Breast epithelium (tissue), 3 donors: ENCODE measurements around the gene ZNF416.
A peak's percentile ranks its signal among the peaks of the same experiment; 100 is the strongest.

Experiments used
- POLR2A ChIP-seq: fragments of 450-650 bp; IDR thresholded peaks from one replicate; pipeline ENCODE4 v1.6.1; 2016; ENCODE audit warnings: antibody characterized with exemption, mild to moderate bottlenecking, moderate library complexity
- POLR2AphosphoS5 ChIP-seq, 3 donors: sonication (generic); formaldehyde crosslinking; IDR thresholded peaks; one replicate each; pipeline ENCODE4 v1.6.1; 2017; ENCODE audit warnings: antibody characterized with exemption in 3 of 3
- TF ChIP-seq, protein P1 (sequence below), 3 donors: fragments of 450-650 bp; IDR thresholded peaks; one replicate each; pipeline ENCODE4 v1.5.1; 2016 to 2017; ENCODE audit warnings: antibody characterized with exemption in 3 of 3, mild to moderate bottlenecking in 3 of 3, moderate library complexity in 3 of 3

DNA sequence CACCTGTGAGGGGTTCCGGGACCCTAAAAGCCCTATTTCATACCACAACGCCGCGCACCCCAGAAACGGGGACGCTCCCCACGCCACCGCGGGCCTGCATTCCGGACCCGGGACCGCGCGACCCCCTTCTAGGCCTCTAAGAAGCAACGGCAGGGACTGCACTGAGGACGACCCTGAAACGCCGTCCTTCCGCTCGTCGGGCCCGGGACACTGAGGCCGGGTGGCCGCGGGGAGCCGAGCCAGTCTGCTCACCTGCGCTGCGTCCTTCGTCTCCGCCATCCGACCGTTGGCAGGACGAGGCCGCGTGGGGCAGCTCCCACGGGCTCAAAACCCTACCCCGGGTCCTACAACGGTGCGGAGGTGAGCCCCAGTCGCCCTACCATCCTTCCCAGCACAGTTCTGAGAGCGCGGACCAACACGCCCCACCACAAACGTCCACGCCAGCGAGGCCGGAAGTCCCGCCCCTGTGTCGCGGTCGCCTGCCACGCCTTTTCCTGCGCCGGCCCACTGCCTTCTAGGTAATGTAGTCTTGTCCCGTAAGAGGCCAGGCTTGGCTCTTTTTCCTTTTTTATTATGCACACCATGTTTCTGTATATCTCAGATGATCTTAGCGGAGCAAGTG lies 19.2 kb downstream of the ZNF416 start, which contains the start of gene ZNF550:
- TF ChIP-seq, protein P1, sequence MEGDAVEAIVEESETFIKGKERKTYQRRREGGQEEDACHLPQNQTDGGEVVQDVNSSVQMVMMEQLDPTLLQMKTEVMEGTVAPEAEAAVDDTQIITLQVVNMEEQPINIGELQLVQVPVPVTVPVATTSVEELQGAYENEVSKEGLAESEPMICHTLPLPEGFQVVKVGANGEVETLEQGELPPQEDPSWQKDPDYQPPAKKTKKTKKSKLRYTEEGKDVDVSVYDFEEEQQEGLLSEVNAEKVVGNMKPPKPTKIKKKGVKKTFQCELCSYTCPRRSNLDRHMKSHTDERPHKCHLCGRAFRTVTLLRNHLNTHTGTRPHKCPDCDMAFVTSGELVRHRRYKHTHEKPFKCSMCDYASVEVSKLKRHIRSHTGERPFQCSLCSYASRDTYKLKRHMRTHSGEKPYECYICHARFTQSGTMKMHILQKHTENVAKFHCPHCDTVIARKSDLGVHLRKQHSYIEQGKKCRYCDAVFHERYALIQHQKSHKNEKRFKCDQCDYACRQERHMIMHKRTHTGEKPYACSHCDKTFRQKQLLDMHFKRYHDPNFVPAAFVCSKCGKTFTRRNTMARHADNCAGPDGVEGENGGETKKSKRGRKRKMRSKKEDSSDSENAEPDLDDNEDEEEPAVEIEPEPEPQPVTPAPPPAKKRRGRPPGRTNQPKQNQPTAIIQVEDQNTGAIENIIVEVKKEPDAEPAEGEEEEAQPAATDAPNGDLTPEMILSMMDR (IDR thresholded peaks at IDR 0.05): no peak
- peak; percentile 38 to 83 (median 66) for TF ChIP-seq POLR2AphosphoS5 (IDR thresholded peaks at IDR 0.05)
- peak; percentile 19 for TF ChIP-seq POLR2A
